HepG2 (cell line): Measurements from ENCODE around the gene OLFM2. TPM values are rescaled to one million over a fixed set of nuclear protein-coding genes. Genes with fewer than 3 reads are reported as not detected.

Source experiments
- ATAC-seq: fragments of 200-7000 bp; cut with Tn5 transposase; 3 replicates; pipeline ENCODE4 v1.9.1; 2020; ENCODE audit warnings: mild to moderate bottlenecking, moderate library complexity
- BruUV-seq: library from RNA; stranded (reverse); fragments of 400-500 nt; replicated peaks from 2 replicates; lab custom pipeline; 2021; lab: Mats Ljungman, UMichigan
- CTCF ChIA-PET: fragments of 300-600 bp; formaldehyde crosslinking; extraction: SDS; loops from one replicate; lab custom pipeline; 2021; ENCODE audit warnings: low total read pairs, inconsistent platforms, low intra/inter-chr PET ratio; lab: Yijun Ruan, JAX
- POLR2A ChIA-PET: fragments of 350-600 bp; sonication (Branson Sonifier 250); formaldehyde crosslinking; loops from one replicate; lab custom pipeline; 2020; ENCODE audit warnings: antibody characterized with exemption, inconsistent platforms; lab: Yijun Ruan, JAX
- DNase-seq: peaks from one replicate; pipeline ENCODE4 v3.0.0-alpha.2; 2015; ENCODE audit warnings: low spot score
- FAIRE-seq: peaks from 3 replicates; lab custom pipeline; 2011; peaks lifted over from hg19 to GRCh38; lab: Jason Lieb, UNC
- H2AFZ ChIP-seq: one replicate; pipeline ENCODE4 v1.6.1; 2011; ENCODE audit warnings: low read length, inconsistent platforms
- H3K27ac ChIP-seq: fragments of 300-600 bp; 3 replicates; pipeline ENCODE4 v1.8.0; 2011; ENCODE audit warnings: mixed run types, mild to moderate bottlenecking, mixed read lengths, low read length, inconsistent platforms; ENCODE audit not compliant: insufficient read depth; ENCODE audit errors: extremely low read length
- H3K27me3 ChIP-seq, 2 experiments: fragments of 200-600 bp in 1 of 2; 2 replicates in 1 of 2; 3 replicates in 1 of 2; pipeline versions ENCODE4 v1.6.0 to v1.8.0; 2011; ENCODE audit warnings: low read length in 2 of 2, mild to moderate bottlenecking in 2 of 2, moderate library complexity in 2 of 2, inconsistent platforms in 1 of 2; ENCODE audit not compliant: insufficient read depth in 2 of 2, control insufficient read depth in 1 of 2
- H3K36me3 ChIP-seq, 2 experiments: fragments of 200-600 bp in 1 of 2; replicated peaks in 1 of 2; 2 replicates in 1 of 2; 3 replicates in 1 of 2; pipeline versions ENCODE4 v1.5.1 to v1.8.0; 2011; ENCODE audit warnings: low read length in 2 of 2, inconsistent platforms in 1 of 2; ENCODE audit not compliant: insufficient read depth in 2 of 2, control insufficient read depth in 1 of 2
- H3K4me1 ChIP-seq: 2 replicates; pipeline ENCODE4 v1.5.1; 2012; ENCODE audit warnings: low read length, inconsistent platforms; ENCODE audit not compliant: insufficient read depth
- H3K4me2 ChIP-seq: 2 replicates; pipeline ENCODE4 v1.6.0; 2011; ENCODE audit warnings: low read depth, low read length, inconsistent platforms
- H3K4me3 ChIP-seq, 3 experiments: fragments of 200-600 bp in 1 of 3; sonication (generic), shearing (Covaris generic) in 1 of 3; replicated peaks in 1 of 3; 2 replicates each; pipeline ENCODE4 v1.5.1; 2011 to 2016; ENCODE audit warnings: low read length in 3 of 3, inconsistent platforms in 2 of 3, low read depth in 2 of 3, mild to moderate bottlenecking in 2 of 3, control low read depth in 1 of 3, mixed read lengths in 1 of 3; ENCODE audit not compliant: insufficient read depth in 1 of 3
- H3K79me2 ChIP-seq: one replicate; pipeline ENCODE4 v1.6.1; 2011; ENCODE audit warnings: low read length, inconsistent platforms; ENCODE audit not compliant: insufficient read depth
- H3K9ac ChIP-seq: 2 replicates; pipeline ENCODE4 v1.6.0; 2011; ENCODE audit warnings: mild to moderate bottlenecking, low read depth, low read length, inconsistent platforms; ENCODE audit not compliant: insufficient read depth
- H3K9me3 ChIP-seq: 2 replicates; pipeline ENCODE4 v1.5.1; 2012; ENCODE audit warnings: mild to moderate bottlenecking, low read length
- H4K20me1 ChIP-seq: 2 replicates; pipeline ENCODE4 v1.6.0; 2011; ENCODE audit warnings: inconsistent platforms, mild to moderate bottlenecking, low read length, moderate library complexity; ENCODE audit not compliant: insufficient read depth
- FOXC1 ChIP-seq: sonication (generic); formaldehyde crosslinking; IDR thresholded peaks from 2 replicates; pipeline ENCODE4 v1.8.0; 2022; ENCODE audit warnings: mild to moderate bottlenecking, missing genetic modification reagents, borderline replicate concordance
- LCORL ChIP-seq, 2 experiments: fragments of 450-650 bp in 1 of 2; sonication (generic) in 1 of 2; formaldehyde crosslinking in 1 of 2; IDR thresholded peaks; 2 replicates each; pipeline versions ENCODE4 v1.5.0 to v1.6.1; 2017 to 2020; ENCODE audit warnings: antibody characterized with exemption in 1 of 2, missing genetic modification reagents in 1 of 2
- ZNF10 ChIP-seq: sonication (generic); formaldehyde crosslinking; IDR thresholded peaks from 2 replicates; pipeline ENCODE4 v1.4.0; 2020; ENCODE audit warnings: mild to moderate bottlenecking, low read depth, missing genetic modification reagents, borderline replicate concordance
- ZNF253 ChIP-seq: sonication (generic); formaldehyde crosslinking; IDR thresholded peaks from 2 replicates; pipeline ENCODE4 v1.8.0; 2022; ENCODE audit warnings: mild to moderate bottlenecking, missing genetic modification reagents, borderline replicate concordance
- ZNF331 ChIP-seq: sonication (generic); formaldehyde crosslinking; IDR thresholded peaks from 2 replicates; pipeline ENCODE4 v1.4.0; 2020; ENCODE audit warnings: missing genetic modification reagents
- WGBS: methylation state at CpG from one replicate; pipeline ENCODE4 v1.1.6; 2017; ENCODE audit warnings: low lambda C conversion rate; 5-methylcytosine and 5-hydroxymethylcytosine counted together
- in situ Hi-C: cut with HindIII; loops from 2 replicates; pipeline ENCODE4 v1.10.0; 2017; ENCODE audit warnings: low pct_unique_long_range_greater_than_20kb; ENCODE audit not compliant: extremely low pct_ligation_motif_present
- intact Hi-C: fragments of 100-400 bp; cut with micrococcal nuclease; formaldehyde crosslinking; loops from one replicate; pipeline ENCODE4 v1.10.0; 2022; ENCODE audit not compliant: unreplicated experiment
- polyA plus RNA-seq, 8 experiments: library from polyadenylated mRNA; depleted of rRNA in 3 of 8; stranded (reverse) in 7 of 8; unstranded in 1 of 8; fragments of >200 nt; fragmentation: Illumina TruSeq in 4 of 8; extraction: Trizol in 4 of 8; gene quantifications; 2 replicates each; pipeline versions ENCODE4 v1.2.1 to v1.2.3, GENCODE V29; 2011 to 2016; ENCODE audit warnings: low read depth in 4 of 8, missing spikeins in 1 of 8, mixed read lengths in 1 of 8; ENCODE audit not compliant: insufficient read depth in 1 of 8
- total RNA-seq, 5 experiments: library from RNA; depleted of rRNA; stranded (reverse); fragments of >200 nt; fragmentation: Illumina TruSeq; extraction: Trizol; gene quantifications; 2 replicates each; pipeline ENCODE4 v1.2.3, GENCODE V29; 2016; ENCODE audit warnings: low read depth in 1 of 5

The OLFM2 gene
- total and polyA plus RNA-seq, 2 of the 13 experiments (the other 11 are each of a cell fraction or from before 2014, with no cell fraction given): 0.20 to 0.51 TPM

- no peak for TF ChIP-seq ZNF253 (CRISPR knock-in tag)
- H3K4me1 ChIP-seq: no peaks in the 10 kb centered on the region
- H3K9me3 ChIP-seq: no peaks in the 10 kb centered on the region
- peaks cover 1 to 30% of the 10 kb centered on the region in 2 experiments; a peak in 4 of 5 replicates for H3K27me3 ChIP-seq
- H3K36me3 ChIP-seq: no peaks in the 10 kb centered on the region
- ATAC-seq: no peak
- intact Hi-C loops (no loop called here), in situ Hi-C loops (no loop called here)
- POLR2A ChIA-PET: no interaction called here
- no peak overlapping the region for H3K9ac ChIP-seq
- CTCF ChIA-PET: no interaction called here
- no peak for FAIRE-seq
- WGBS: 38% methylated on average over 5 of the region's 5 CpGs
- H3K79me2 ChIP-seq: no peaks in the 10 kb centered on the region
- H3K27ac ChIP-seq: no peak overlapping the region
- H3K4me3 ChIP-seq: no peak overlapping the region
- no peak overlapping the region for H3K4me2 ChIP-seq
- no peak overlapping the region for H2AFZ ChIP-seq
- BruUV-seq: no TSS peak
- H4K20me1 ChIP-seq: no peaks in the 10 kb centered on the region
- DNase-seq: no peak
Observed at GRCh38 chr19:9903336-9903735, 33.0 kb downstream of the OLFM2 start.

GRCh38 chr19:9901642-9902041, 34.7 kb downstream of the OLFM2 start:
- no peak overlapping the region for H2AFZ ChIP-seq
- ATAC-seq (no peak), DNase-seq (no peak), FAIRE-seq (no peak)
- no peaks in the 10 kb centered on the region for H3K36me3 ChIP-seq
- no peak overlapping the region for H3K27ac ChIP-seq
- ChIA-PET CTCF (no interaction called here), POLR2A (no interaction called here)
- in situ Hi-C loops: no loop called here
- no peak overlapping the region for H3K4me2 ChIP-seq
- intact Hi-C loops: no loop called here
- TF ChIP-seq FOXC1 (CRISPR knock-in tag) (no peak), ZNF331 (no peak), ZNF10 (no peak), LCORL (IDR thresholded peaks at IDR 0.05) (no peak), LCORL (CRISPR knock-in tag; IDR thresholded peaks at IDR 0.05) (no peak)
- H3K4me3 ChIP-seq: no peak overlapping the region
- H4K20me1 ChIP-seq: no peaks in the 10 kb centered on the region
- no peaks in the 10 kb centered on the region for H3K9me3 ChIP-seq
- H3K27me3 ChIP-seq: peaks cover 1 to 23% of the 10 kb centered on the region in 2 experiments; a peak in 4 of 5 replicates
- WGBS: 5% methylated on average over 4 of the region's 5 CpGs
- BruUV-seq: no TSS peak
- no peaks in the 10 kb centered on the region for H3K4me1 ChIP-seq
- H3K79me2 ChIP-seq: no peaks in the 10 kb centered on the region
- no peak overlapping the region for H3K9ac ChIP-seq
